H9 (cell line): ENCODE data around the gene INPP5A. TPM values are rescaled to one million over a fixed set of nuclear protein-coding genes. Genes with fewer than 3 reads are reported as not detected.

Experiments
- DNase-seq: peaks from one replicate; pipeline ENCODE4 v3.0.0-alpha.2; 2017
- H2AFZ ChIP-seq: one replicate; pipeline ENCODE4 v1.6.1; 2013; ENCODE audit warnings: mild to moderate bottlenecking, low read length, control low read depth, moderate library complexity
- H2AK5ac ChIP-seq: 2 replicates; pipeline ENCODE4 v1.6.1; 2013; ENCODE audit warnings: low read length, control low read depth, mixed read lengths; ENCODE audit not compliant: insufficient read length
- H2BK120ac ChIP-seq: one replicate; pipeline ENCODE4 v1.6.1; 2013; ENCODE audit warnings: low read depth, mild to moderate bottlenecking, low read length, control low read depth, inconsistent platforms; ENCODE audit not compliant: poor library complexity, severe bottlenecking
- H2BK12ac ChIP-seq: 2 replicates; pipeline ENCODE4 v1.6.1; 2013; ENCODE audit warnings: low read length, control low read depth, mixed read lengths, low read depth; ENCODE audit not compliant: insufficient read length
- H2BK15ac ChIP-seq: 2 replicates; pipeline ENCODE4 v1.6.1; 2013; ENCODE audit warnings: low read depth, low read length, control low read depth
- H2BK20ac ChIP-seq: one replicate; pipeline ENCODE4 v1.6.1; 2013; ENCODE audit warnings: low read depth, mild to moderate bottlenecking, low read length, control low read depth, inconsistent platforms; ENCODE audit not compliant: poor library complexity, severe bottlenecking
- H2BK5ac ChIP-seq: 2 replicates; pipeline ENCODE4 v1.6.1; 2013; ENCODE audit warnings: low read length, control low read depth, mixed read lengths; ENCODE audit not compliant: insufficient read length
- H3K14ac ChIP-seq: 2 replicates; pipeline ENCODE4 v1.6.1; 2013; ENCODE audit warnings: low read length, control low read depth; ENCODE audit not compliant: insufficient read depth
- H3K18ac ChIP-seq: 2 replicates; pipeline ENCODE4 v1.6.1; 2013; ENCODE audit warnings: low read depth, mild to moderate bottlenecking, mixed read lengths, low read length, control low read depth; ENCODE audit not compliant: insufficient read length
- H3K23ac ChIP-seq: 2 replicates; pipeline ENCODE4 v1.6.1; 2013; ENCODE audit warnings: low read length, control low read depth, mixed read lengths, low read depth; ENCODE audit not compliant: insufficient read length
- H3K23me2 ChIP-seq: 2 replicates; pipeline ENCODE4 v1.6.1; 2013; ENCODE audit warnings: low read depth, mild to moderate bottlenecking, mixed read lengths, low read length, control low read depth; ENCODE audit not compliant: insufficient read length, poor library complexity, severe bottlenecking
- H3K27ac ChIP-seq: 2 replicates; pipeline ENCODE4 v1.5.1; 2013; ENCODE audit warnings: low read length, control low read depth, mixed read lengths, low read depth; ENCODE audit not compliant: insufficient read length
- H3K27me3 ChIP-seq: 2 replicates; pipeline ENCODE4 v1.6.1; 2013; ENCODE audit warnings: low read length, control low read depth, inconsistent platforms; ENCODE audit not compliant: insufficient read depth
- H3K4ac ChIP-seq: 2 replicates; pipeline ENCODE4 v1.6.1; 2013; ENCODE audit warnings: low read depth, mild to moderate bottlenecking, control low read depth, inconsistent platforms, low read length, moderate library complexity
- H3K4me1 ChIP-seq: 2 replicates; pipeline ENCODE4 v1.6.1; 2013; ENCODE audit warnings: low read length, control low read depth, inconsistent platforms; ENCODE audit not compliant: insufficient read depth
- H3K4me2 ChIP-seq: 2 replicates; pipeline ENCODE4 v1.6.1; 2013; ENCODE audit warnings: low read length, control low read depth, mixed read lengths; ENCODE audit not compliant: insufficient read length, insufficient read depth
- H3K56ac ChIP-seq: 2 replicates; pipeline ENCODE4 v1.6.1; 2013; ENCODE audit warnings: low read depth, mild to moderate bottlenecking, mixed read lengths, low read length, control low read depth; ENCODE audit not compliant: insufficient read length
- H3K79me1 ChIP-seq: 2 replicates; pipeline ENCODE4 v1.6.1; 2013; ENCODE audit warnings: low read depth, mild to moderate bottlenecking, moderate library complexity, low read length, control low read depth, inconsistent platforms; ENCODE audit not compliant: insufficient read depth, poor library complexity, severe bottlenecking
- H3K79me2 ChIP-seq: 2 replicates; pipeline ENCODE4 v1.6.1; 2013; ENCODE audit warnings: low read length, control low read depth, inconsistent platforms; ENCODE audit not compliant: insufficient read depth
- H3K9ac ChIP-seq: 2 replicates; pipeline ENCODE4 v1.6.1; 2013; ENCODE audit warnings: low read length, control low read depth, mixed read lengths; ENCODE audit not compliant: insufficient read length; ENCODE audit errors: extremely low read depth
- H3K9me3 ChIP-seq: one replicate; pipeline ENCODE4 v1.6.1; 2013; ENCODE audit warnings: low read depth, low read length, inconsistent platforms; ENCODE audit not compliant: control insufficient read depth
- H3T11ph ChIP-seq: one replicate; pipeline ENCODE4 v1.6.1; 2013; ENCODE audit warnings: mild to moderate bottlenecking, low read length, control low read depth, inconsistent platforms
- H4K20me1 ChIP-seq: one replicate; pipeline ENCODE4 v1.6.1; 2013; ENCODE audit not compliant: control insufficient read depth, insufficient read length, insufficient read depth
- H4K5ac ChIP-seq: 2 replicates; pipeline ENCODE4 v1.6.1; 2013; ENCODE audit warnings: low read depth, mild to moderate bottlenecking, mixed read lengths, low read length, control low read depth; ENCODE audit not compliant: insufficient read length
- H4K8ac ChIP-seq: replicated peaks from 2 replicates; pipeline ENCODE4 v1.6.1; 2013; ENCODE audit warnings: low read length, control low read depth, mixed read lengths, low read depth; ENCODE audit not compliant: insufficient read length
- H4K91ac ChIP-seq: 2 replicates; pipeline ENCODE4 v1.6.1; 2013; ENCODE audit warnings: low read depth, mild to moderate bottlenecking, moderate library complexity, mixed read lengths, low read length, control low read depth; ENCODE audit not compliant: insufficient read length
- H3K27ac Mint-ChIP-seq, 3 experiments: 2 replicates in 2 of 3; 3 replicates in 1 of 3; pipeline ENCODE4 v1.8.0; 2020 to 2021; ENCODE audit warnings: mixed read lengths in 3 of 3, mild to moderate bottlenecking in 1 of 3, moderate library complexity in 1 of 3
- H3K27me3 Mint-ChIP-seq: 2 replicates; pipeline ENCODE4 v1.8.0; 2021; ENCODE audit warnings: low read depth, mild to moderate bottlenecking, moderate library complexity, mixed read lengths
- H3K36me3 Mint-ChIP-seq, 3 experiments: 2 replicates in 2 of 3; 3 replicates in 1 of 3; pipeline ENCODE4 v1.8.0; 2020 to 2021; ENCODE audit warnings: low read depth in 3 of 3, mixed read lengths in 3 of 3; ENCODE audit not compliant: insufficient read depth in 1 of 3
- H3K4me1 Mint-ChIP-seq, 2 experiments: 2 replicates each; pipeline ENCODE4 v1.8.0; 2020; ENCODE audit warnings: mixed read lengths in 2 of 2
- H3K4me3 Mint-ChIP-seq, 2 experiments: 2 replicates in 1 of 2; 3 replicates in 1 of 2; pipeline ENCODE4 v1.8.0; 2020 to 2021; ENCODE audit warnings: mild to moderate bottlenecking in 2 of 2, mixed read lengths in 2 of 2, moderate library complexity in 1 of 2
- H3K9me3 Mint-ChIP-seq, 2 experiments: 2 replicates in 1 of 2; 3 replicates in 1 of 2; pipeline ENCODE4 v1.8.0; 2020; ENCODE audit warnings: mild to moderate bottlenecking in 2 of 2, mixed read lengths in 2 of 2, moderate library complexity in 1 of 2
- WGBS: extraction: QIAGEN DNeasy Blood & Tissue Kit; methylation state at CpG from one replicate; pipeline ENCODE4 v1.1.7; 2013; ENCODE audit warnings: missing lambda C conversion rate, low lambda C conversion rate, mixed read lengths; ENCODE audit not compliant: insufficient read length; ENCODE audit errors: extremely low coverage; 5-methylcytosine and 5-hydroxymethylcytosine counted together
- total RNA-seq: library from RNA; stranded (reverse); gene quantifications from 2 replicates; pipeline ENCODE4 v1.2.1, GENCODE V29; 2021
- TF ChIP-seq, protein P1 (sequence below): fragments of 200-600 bp; sonication (generic); conservative IDR thresholded peaks from 3 replicates; pipeline ENCODE4 v1.8.0; 2021; ENCODE audit warnings: antibody characterized with exemption, mild to moderate bottlenecking

INPP5A gene
- total RNA-seq, 1 experiment from 2014 or later: 17.7 TPM

- Histone ChIP-seq H2BK12ac (no peak overlapping the region), H3K23ac (no peak overlapping the region), H2BK120ac (no peak overlapping the region), H3K79me2 (no peaks in the 10 kb centered on the region), H4K91ac (no peak overlapping the region), H4K8ac (no peak overlapping the region), H3K4me2 (no peak overlapping the region), H2AK5ac (no peak overlapping the region), H4K20me1 (no peaks in the 10 kb centered on the region), H3K9me3 (no peaks in the 10 kb centered on the region), H3T11ph (no peak overlapping the region), H3K14ac (no peak overlapping the region; the same call in 1 of the 2 replicates), H3K79me1 (no peaks in the 10 kb centered on the region), H3K23me2 (no peaks in the 10 kb centered on the region), H2BK20ac (no peak overlapping the region), H2BK15ac (no peak overlapping the region), H2AFZ (no peak overlapping the region), H2BK5ac (no peak overlapping the region), H4K5ac (no peak overlapping the region), H3K4ac (no peak overlapping the region), H3K9ac (no peak overlapping the region), H3K27me3 (no peaks in the 10 kb centered on the region), H3K4me1 (no peaks in the 10 kb centered on the region), H3K18ac (no peak overlapping the region), H3K27ac (no peak overlapping the region), H3K56ac (no peak overlapping the region)
- H3K4me3 Mint-ChIP-seq: no peak overlapping the region
- WGBS: no CpG with 5 or more reads among the region's 26 CpGs
- no peak overlapping the region for H3K27ac Mint-ChIP-seq
- peaks cover 2% of the 10 kb centered on the region for H3K27me3 Mint-ChIP-seq
- no peaks in the 10 kb centered on the region for H3K9me3 Mint-ChIP-seq
- no peaks in the 10 kb centered on the region; a peak in 1 of 7 replicates for H3K36me3 Mint-ChIP-seq
- TF ChIP-seq, protein P1, sequence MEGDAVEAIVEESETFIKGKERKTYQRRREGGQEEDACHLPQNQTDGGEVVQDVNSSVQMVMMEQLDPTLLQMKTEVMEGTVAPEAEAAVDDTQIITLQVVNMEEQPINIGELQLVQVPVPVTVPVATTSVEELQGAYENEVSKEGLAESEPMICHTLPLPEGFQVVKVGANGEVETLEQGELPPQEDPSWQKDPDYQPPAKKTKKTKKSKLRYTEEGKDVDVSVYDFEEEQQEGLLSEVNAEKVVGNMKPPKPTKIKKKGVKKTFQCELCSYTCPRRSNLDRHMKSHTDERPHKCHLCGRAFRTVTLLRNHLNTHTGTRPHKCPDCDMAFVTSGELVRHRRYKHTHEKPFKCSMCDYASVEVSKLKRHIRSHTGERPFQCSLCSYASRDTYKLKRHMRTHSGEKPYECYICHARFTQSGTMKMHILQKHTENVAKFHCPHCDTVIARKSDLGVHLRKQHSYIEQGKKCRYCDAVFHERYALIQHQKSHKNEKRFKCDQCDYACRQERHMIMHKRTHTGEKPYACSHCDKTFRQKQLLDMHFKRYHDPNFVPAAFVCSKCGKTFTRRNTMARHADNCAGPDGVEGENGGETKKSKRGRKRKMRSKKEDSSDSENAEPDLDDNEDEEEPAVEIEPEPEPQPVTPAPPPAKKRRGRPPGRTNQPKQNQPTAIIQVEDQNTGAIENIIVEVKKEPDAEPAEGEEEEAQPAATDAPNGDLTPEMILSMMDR: no peak
- DNase-seq: no peak
- 0 out of 4 replicates have a peak, but pooled peaks cover 0 to 5% of the 10 kb centered on the region in 2 experiments for H3K4me1 Mint-ChIP-seq
Measured at GRCh38 chr10:132811891-132812481, 274.4 kb downstream of the INPP5A start.
